HG02852 (cell line): Measurements from ENCODE around the gene TCTN1.
"Not testable (repeated sequence)": the region's sequence is repeated elsewhere in the genome, so short reads cannot be mapped to it uniquely, and the experiment has no call there.

Experiments used
- ATAC-seq: cut with Tn5 transposase; IDR thresholded peaks from one replicate; pipeline ENCODE4 v1.9.1; 2021; ENCODE audit warnings: mild to moderate bottlenecking, moderate library complexity; ENCODE audit not compliant: unreplicated experiment

TCTN1 gene

GRCh38 chr12:110585231-110585799 is 28.6 kb upstream of the TCTN1 start:
- no peak for ATAC-seq

- not testable (repeated sequence) for ATAC-seq
These were observed 26.8 kb upstream of the TCTN1 start for GRCh38 chr12:110587102-110587501.

GRCh38 chr12:110590059-110590458 is 23.9 kb upstream of the TCTN1 start:
- no peak for ATAC-seq

- peak; percentile 75 for ATAC-seq
These were observed 23.1 kb upstream of the TCTN1 start for GRCh38 chr12:110590806-110591326.

DNA sequence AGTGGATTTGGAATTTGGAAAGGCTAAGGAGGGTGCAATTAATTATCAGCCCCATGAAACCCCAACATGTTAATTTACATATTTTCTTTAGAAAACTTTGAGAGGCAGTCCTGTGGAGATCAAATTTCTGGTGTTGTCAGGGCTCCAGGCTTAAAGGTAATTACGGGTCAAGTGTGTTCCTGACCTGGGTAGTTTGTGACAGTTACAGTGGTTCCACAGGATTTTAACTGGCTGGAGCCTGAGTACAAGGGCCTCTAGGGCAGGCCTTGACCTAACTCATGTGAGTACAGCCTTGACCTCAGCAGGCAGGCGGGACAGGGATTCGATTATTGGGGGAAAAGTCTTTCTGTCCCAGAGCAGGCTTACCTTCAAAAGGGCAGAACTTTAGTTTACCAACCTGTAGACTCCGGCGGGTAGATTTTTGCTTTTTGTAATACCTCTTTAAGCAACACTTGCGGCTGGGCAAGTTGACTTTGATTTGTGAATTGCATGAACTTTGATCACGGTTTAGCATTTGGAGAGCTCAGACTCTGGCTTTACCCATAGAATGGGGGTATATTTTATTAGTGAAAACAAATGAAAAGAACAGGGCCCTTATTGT is 22.4 kb upstream of the TCTN1 start:
- ATAC-seq: no peak

DNA sequence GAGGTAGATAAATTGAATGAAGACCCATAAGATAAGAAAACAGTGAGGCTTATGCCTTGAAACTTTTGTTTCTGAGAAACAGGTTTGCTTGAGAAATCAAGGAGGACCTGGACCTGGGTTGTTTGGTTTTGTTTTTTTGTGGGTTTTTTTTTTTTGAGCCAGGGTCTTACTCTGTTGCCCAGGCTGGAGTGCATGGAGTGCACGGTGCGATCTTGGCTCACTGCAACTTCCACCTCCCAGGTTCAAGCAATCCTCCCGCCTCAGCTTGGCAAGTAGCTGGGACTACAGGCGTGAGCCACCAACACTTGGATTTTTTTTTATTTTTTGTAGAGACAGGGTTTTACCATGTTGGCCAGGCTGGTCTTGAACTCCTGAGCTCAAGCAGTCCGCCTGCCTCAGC is 21.9 kb upstream of the TCTN1 start:
- ATAC-seq: no peak

DNA sequence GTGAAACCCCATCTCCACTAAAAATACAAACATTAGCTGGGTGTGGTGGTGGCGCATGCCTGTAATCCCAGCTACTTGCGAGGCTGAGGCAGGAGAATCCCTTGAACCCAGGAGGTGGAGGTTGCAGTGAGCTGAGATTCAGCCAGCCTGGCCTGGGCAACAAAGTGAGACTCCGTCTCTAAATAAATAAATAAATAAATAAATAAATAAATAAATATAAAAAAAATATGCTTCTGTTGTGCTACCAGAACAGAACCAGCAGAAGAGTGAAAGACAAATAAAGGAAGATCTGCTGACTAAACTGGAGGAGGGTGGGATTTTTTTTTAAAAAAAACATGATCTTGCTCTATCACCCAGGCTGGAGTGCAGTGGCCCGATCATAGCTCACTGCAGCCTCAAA is 21.0 kb upstream of the TCTN1 start:
- not testable (repeated sequence) for ATAC-seq

GRCh38 chr12:110597885-110598284 is 16.0 kb upstream of the TCTN1 start:
- no peak for ATAC-seq

DNA sequence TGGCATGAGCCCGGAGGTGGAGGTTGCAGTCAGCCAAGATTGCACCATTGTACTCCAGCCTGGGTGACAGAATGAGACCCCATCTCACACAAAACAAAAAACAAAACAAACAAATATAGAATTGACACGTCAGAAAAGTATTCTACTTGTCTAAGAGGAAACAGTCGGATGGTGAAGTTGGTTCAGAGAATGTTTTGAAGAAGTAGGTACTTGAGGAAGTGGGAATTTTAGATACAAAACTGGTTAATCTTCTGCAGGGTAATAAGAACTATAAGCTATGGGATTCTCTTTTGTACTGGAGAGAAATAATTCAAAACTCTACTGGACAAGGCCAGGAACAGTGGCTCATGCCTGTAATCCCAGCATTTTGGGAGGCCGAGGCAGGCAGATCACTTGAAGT is 14.6 kb upstream of the TCTN1 start:
- no peak for ATAC-seq

DNA sequence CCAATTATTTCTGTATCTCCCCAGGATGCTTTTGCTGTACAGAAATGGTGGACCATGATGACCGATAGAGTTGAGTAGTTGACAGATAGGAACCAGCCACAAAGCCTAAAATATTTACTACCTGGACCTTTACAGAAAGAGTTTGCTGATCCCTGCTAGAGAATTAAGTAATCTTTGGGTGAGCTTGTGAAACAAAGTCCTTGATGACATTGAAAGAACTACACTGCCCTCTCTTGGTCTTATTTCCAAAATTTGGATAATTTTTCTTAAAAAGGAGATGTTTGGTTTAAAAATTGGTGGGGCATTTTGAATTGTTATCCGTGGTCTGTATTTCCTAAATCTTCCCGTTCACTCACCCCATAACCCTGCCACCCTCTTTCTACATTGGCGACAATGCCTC is 13.7 kb upstream of the TCTN1 start:
- no peak for ATAC-seq

GRCh38 chr12:110602085-110602814 is 11.7 kb upstream of the TCTN1 start:
- not testable (repeated sequence) for ATAC-seq

- ATAC-seq: no peak
These were observed 7.7 kb upstream of the TCTN1 start for GRCh38 chr12:110606253-110606611.

DNA sequence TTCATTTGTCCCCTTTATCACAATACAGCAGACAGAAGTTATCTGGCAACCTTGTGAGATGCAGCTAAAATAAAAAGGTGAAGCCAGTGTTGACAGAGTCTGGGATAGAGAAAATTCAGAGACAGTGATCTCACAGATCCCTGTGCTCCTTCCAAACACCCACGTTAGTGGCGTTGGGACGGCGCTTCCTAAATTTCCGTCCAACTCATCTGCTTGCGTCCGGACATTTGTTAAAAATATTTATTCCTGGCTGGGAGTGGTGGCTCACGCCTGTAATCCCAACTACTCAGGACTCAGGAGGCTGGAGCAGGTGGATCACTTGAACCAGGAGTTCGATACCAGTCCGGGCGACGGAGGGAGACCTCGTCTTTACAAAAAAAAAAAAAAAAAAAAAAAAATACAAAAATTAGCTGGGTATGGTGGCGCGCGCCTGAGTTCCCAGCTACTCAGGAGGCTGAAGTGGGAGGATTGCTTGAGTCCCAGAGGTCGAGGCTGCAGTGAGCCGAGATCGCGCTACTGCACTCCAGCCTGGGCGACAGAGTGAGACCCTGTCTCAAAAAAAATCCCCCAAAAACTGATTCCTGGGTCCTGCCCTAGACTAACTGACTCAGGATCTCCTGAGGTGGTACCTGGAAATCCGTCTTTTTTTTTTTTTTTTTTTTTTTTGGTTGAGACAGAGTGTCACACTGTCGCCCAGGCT is 708 bp upstream of the TCTN1 start:
- ATAC-seq: no peak

- no peak for ATAC-seq
These were observed 1.2 kb downstream of the TCTN1 start for GRCh38 chr12:110615171-110615570.

- ATAC-seq: no peak
These were observed 2.7 kb downstream of the TCTN1 start for GRCh38 chr12:110616471-110617115.

GRCh38 chr12:110619534-110619953 is 5.6 kb downstream of the TCTN1 start:
- peak; percentile 46 for ATAC-seq

DNA sequence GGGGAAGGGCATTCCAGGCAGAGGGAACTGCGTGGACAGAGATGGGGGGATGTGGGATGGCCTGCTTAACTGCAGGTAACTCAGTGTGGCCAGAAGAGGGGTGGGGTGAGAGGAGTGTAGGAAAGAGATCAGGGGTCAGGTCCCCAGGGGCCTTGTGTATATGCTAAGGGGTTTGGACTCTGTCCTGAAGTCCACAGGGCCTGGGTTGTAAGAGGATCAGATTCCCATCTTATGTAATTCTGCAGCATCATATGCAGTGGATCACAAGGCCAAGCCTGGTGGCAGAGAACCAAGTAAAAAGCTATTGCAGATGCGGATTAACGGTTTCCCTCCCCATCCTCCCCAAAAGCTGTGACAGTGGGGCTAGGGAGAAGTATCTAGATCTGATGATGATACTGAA is 8.7 kb downstream of the TCTN1 start:
- no peak for ATAC-seq

DNA sequence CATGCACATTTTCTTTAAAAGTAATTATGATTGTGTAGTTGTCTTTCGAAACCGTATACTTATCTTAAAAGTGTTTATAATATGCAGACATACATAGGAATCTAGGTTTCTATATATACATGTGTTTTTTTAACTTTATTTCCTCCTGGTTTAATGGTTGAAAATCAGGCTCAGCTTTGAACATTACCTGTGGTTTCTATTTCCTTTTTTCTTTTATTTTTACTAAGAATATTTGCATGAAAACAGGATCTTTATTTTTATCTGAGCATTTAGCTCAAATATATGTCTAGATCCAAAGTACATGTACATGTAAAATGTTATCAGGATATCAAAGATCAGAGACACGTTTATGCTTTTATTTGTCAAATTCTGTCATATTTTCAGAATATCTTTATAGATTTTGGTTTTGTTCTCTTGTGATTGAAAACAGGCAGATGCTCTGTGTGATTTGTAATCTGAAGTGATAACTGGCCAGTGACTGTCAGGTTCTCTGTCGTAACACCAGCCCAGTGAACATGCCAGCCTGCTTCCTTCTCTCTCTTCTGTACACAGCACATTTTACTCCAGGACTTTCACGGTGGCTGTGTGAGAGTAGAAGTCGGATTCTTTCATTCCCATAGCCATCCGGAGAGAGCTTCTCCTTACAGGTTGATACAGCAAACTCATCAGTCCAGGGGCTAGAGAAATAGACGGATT is 13.7 kb downstream of the TCTN1 start:
- no peak for ATAC-seq

DNA sequence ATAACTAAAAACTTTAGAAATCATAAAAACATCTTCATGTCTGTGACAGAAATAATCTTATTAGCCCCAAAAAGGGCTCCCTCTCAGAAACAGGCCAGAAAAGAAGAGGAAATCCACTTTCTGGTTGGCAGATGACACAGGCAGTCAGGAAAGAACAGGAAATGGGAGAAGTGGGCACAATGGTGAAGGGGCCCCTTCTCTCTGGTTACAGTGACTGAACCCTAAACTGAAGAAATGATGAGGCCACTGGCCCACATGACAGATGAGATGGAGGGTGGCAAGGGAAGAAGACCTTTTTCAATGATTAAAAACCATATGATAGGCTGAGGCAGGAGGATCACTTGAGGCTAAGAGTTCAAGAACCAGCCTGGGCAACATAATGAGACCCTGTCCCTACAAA is 21.1 kb downstream of the TCTN1 start:
- ATAC-seq: no peak

GRCh38 chr12:110636516-110636915 is 22.6 kb downstream of the TCTN1 start:
- ATAC-seq: no peak
